HG02970 (cell line): ENCODE results near the gene NAXD.
"Not testable (repeated sequence)": the region's sequence is repeated elsewhere in the genome, so short reads cannot be mapped to it uniquely, and the experiment has no call there.

Source experiments
- ATAC-seq: cut with Tn5 transposase; IDR thresholded peaks from one replicate; pipeline ENCODE4 v1.9.1; 2021; ENCODE audit warnings: mild to moderate bottlenecking, moderate library complexity, moderate number of reproducible peaks; ENCODE audit not compliant: unreplicated experiment, low FRiP score

Gene NAXD

GRCh38 chr13:110615322-110616102 is at the start of gene NAXD:
Gene NAXD (plus strand): TSS chr13:110615545. CDS start chr13:110615602, 57 bp downstream.
- peak; percentile 50 for ATAC-seq

- ATAC-seq, result no peak
These were observed 49.2 kb upstream of the NAXD start for GRCh38 chr13:110566171-110566570.

- no peak for ATAC-seq
These were observed 46.7 kb upstream of the NAXD start for GRCh38 chr13:110568612-110569011.

GRCh38 chr13:110569962-110570361 is 45.4 kb upstream of the NAXD start:
- ATAC-seq, result not testable (repeated sequence)

- no peak for ATAC-seq
These were observed 44.5 kb upstream of the NAXD start for GRCh38 chr13:110570886-110571285.

GRCh38 chr13:110571896-110572777 is 43.2 kb upstream of the NAXD start:
- ATAC-seq, result no peak

- ATAC-seq, result peak; percentile 58
These were observed 42.6 kb upstream of the NAXD start for GRCh38 chr13:110572778-110573118.

GRCh38 chr13:110574161-110574560 is 41.2 kb upstream of the NAXD start:
- ATAC-seq, result no peak

GRCh38 chr13:110575322-110576069 is 39.8 kb upstream of the NAXD start:
- no peak for ATAC-seq

- ATAC-seq, result no peak
These were observed 39.3 kb upstream of the NAXD start for GRCh38 chr13:110576070-110576394.

GRCh38 chr13:110576736-110577476 is 38.4 kb upstream of the NAXD start:
- no peak for ATAC-seq

GRCh38 chr13:110578363-110578762 is 37.0 kb upstream of the NAXD start:
- ATAC-seq, result no peak

- no peak for ATAC-seq
These were observed 34.5 kb upstream of the NAXD start for GRCh38 chr13:110580800-110581199.

- no peak for ATAC-seq
These were observed 33.7 kb upstream of the NAXD start for GRCh38 chr13:110581506-110582185.

- no peak for ATAC-seq
These were observed 32.9 kb upstream of the NAXD start for GRCh38 chr13:110582421-110582954.

- no peak for ATAC-seq
These were observed 32.0 kb upstream of the NAXD start for GRCh38 chr13:110583178-110583865.

GRCh38 chr13:110589793-110590390 is 25.5 kb upstream of the NAXD start:
- ATAC-seq, result no peak

GRCh38 chr13:110590577-110590976 is 24.8 kb upstream of the NAXD start:
- no peak for ATAC-seq

GRCh38 chr13:110592665-110593064 is 22.7 kb upstream of the NAXD start:
- ATAC-seq, result no peak
